ENCODE data around the gene PDPK1. TPM values are rescaled to one million over a fixed set of nuclear protein-coding genes. Genes with fewer than 3 reads are reported as not detected.

PDPK1 gene
- total and polyA plus RNA-seq, 2 of the 4 experiments (the other 2 are of a cell fraction) = 10.6 to 27.3 TPM

DNA sequence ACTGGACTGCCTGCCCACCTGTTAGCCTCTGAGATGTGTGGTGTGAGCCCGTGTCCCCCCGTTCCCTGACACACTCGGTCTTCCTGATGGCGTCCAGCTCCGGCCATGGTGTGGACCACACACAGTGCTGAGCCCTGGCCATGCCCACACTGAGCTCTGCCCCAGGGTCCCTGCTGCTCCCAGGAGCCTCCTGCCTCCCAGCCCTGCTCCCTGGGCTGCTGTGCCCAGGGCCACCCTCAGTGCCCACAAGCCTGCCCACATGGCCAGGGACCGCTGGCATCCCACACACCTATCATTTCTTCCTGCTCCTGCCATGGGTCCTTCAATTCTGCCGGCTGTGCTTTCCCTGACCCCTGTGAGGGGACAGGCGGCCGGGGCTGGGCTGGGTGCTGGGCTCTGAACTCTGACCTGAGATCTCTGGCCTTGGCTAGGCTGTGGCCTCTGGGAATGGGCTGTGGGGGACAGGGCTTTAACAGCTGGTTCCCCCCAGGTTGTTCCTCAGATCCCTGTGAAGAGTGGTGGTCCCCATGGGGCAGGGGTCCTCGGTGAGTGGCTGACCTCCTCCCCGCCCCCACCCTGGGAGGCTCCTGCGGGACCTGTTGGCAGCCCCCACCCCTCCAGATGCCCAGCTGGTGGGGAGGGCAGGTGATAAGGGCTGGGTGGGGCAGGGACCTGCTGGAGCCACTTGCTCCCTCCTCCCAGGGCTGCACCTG lies 10.6 kb upstream of the PDPK1 start:
- Histone ChIP-seq H3K79me1 (ENCODE audit: low read depth in 1 of 2, low read length in 2 of 2) (peaks cover 10 to 43% of the 10 kb centered on the region in 2 experiments), H3K9me3 (ENCODE audit: control insufficient read depth, insufficient read depth, low read length) (no peaks in the 10 kb centered on the region), H4K5ac (ENCODE audit: low read depth, low read length) (no peak overlapping the region), H3K27ac (ENCODE audit: insufficient read depth, low read length) (no peak overlapping the region), H3K4ac (ENCODE audit: low read depth, low read length) (no peak overlapping the region), H3K4me1 (ENCODE audit: control insufficient read depth, insufficient read depth, low read length) (peaks cover 5% of the 10 kb centered on the region; the same call in 1 of the 2 replicates), H3K56ac (ENCODE audit: extremely low read depth, insufficient read depth, low read length) (no peak overlapping the region), H4K91ac (ENCODE audit: insufficient read depth, low read depth, low read length) (no peak overlapping the region), H2BK5ac (ENCODE audit: low read depth, low read length, poor library complexity, severe bottlenecking) (no peak overlapping the region), H2AK5ac (ENCODE audit: low read depth, low read length) (no peak overlapping the region), H3K9me1 (ENCODE audit: insufficient read depth, low read length) (no peaks in the 10 kb centered on the region), H2BK15ac (ENCODE audit: low read depth, low read length) (no peak overlapping the region), H4K20me1 (ENCODE audit: insufficient read depth, low read length) (no peaks in the 10 kb centered on the region; the same call in none of the 2 replicates), H3K18ac (ENCODE audit: low read depth, low read length) (no peak overlapping the region), H2BK20ac (ENCODE audit: low read depth, low read length) (no peak overlapping the region), H2BK120ac (ENCODE audit: low read depth, low read length) (no peak overlapping the region), H3K14ac (replicated peaks; ENCODE audit: low read depth, low read length) (no peak overlapping the region), H4K8ac (ENCODE audit: low read depth in 2 of 2, low read length in 2 of 2) (no peak overlapping the region), H3K9ac (ENCODE audit: low read depth, low read length) (no peak overlapping the region), H3K4me3 (ENCODE audit: insufficient read depth, low read depth, low read length) (no peak overlapping the region), H3K4me2 (ENCODE audit: low read depth, low read length) (no peak overlapping the region), H2AFZ (replicated peaks; ENCODE audit: low read length, poor library complexity) (no peak overlapping the region), H3K27me3 (ENCODE audit: control insufficient read depth, insufficient read depth, low read length) (no peaks in the 10 kb centered on the region), H3K23ac (ENCODE audit: low read depth, low read length) (no peak overlapping the region), H3K36me3 (ENCODE audit: control insufficient read depth, insufficient read depth, low read length) (peaks cover 57% of the 10 kb centered on the region), H2AK9ac (replicated peaks; ENCODE audit: low read depth, low read length, poor library complexity) (no peak overlapping the region)
- ChIA-PET CTCF (no interaction called here), POLR2A (ENCODE audit: unreplicated experiment) (no interaction called here)
- in situ Hi-C loops (cut with MboI; ENCODE audit: low sequenced_read_pairs) = no loop called here
- DNase-seq = no peak
- intact Hi-C loops (cut with micrococcal nuclease) = no loop called here
- ATAC-seq (ENCODE audit: low read depth) = no peak
- no TSS peak for BruUV-seq (replicated peaks)
- TF ChIP-seq MAZ (IDR thresholded peaks at IDR 0.05; ENCODE audit: borderline replicate concordance, low read depth, low read length) = no peak
- TF ChIP-seq RAD21 (IDR thresholded peaks at IDR 0.05; ENCODE audit: low read length) = no peak
- TF ChIP-seq MAFK (IDR thresholded peaks at IDR 0.05; ENCODE audit: low read depth, low read length) = no peak
- TF ChIP-seq MXI1 (IDR thresholded peaks at IDR 0.05; ENCODE audit: borderline replicate concordance, low read depth, low read length) = no peak
- TF ChIP-seq, protein P1, sequence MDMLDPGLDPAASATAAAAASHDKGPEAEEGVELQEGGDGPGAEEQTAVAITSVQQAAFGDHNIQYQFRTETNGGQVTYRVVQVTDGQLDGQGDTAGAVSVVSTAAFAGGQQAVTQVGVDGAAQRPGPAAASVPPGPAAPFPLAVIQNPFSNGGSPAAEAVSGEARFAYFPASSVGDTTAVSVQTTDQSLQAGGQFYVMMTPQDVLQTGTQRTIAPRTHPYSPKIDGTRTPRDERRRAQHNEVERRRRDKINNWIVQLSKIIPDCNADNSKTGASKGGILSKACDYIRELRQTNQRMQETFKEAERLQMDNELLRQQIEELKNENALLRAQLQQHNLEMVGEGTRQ (IDR thresholded peaks at IDR 0.05; ENCODE audit: low read depth, low read length) = no peak
- TF ChIP-seq NFE2L2 (IDR thresholded peaks at IDR 0.05; ENCODE audit: low read depth, low read length) = no peak
- TF ChIP-seq RFX5 (IDR thresholded peaks at IDR 0.05; ENCODE audit: low read depth, low read length) = no peak
- TF ChIP-seq BHLHE40 (IDR thresholded peaks at IDR 0.05; ENCODE audit: low read depth, low read length) = no peak
- TF ChIP-seq CTCF (conservative IDR thresholded peaks at IDR 0.05; ENCODE audit: low read depth, low read length) = no peak
- no peak for TF ChIP-seq CHD1 (IDR thresholded peaks at IDR 0.05; ENCODE audit: low read depth, low read length)
- TF ChIP-seq RCOR1 (IDR thresholded peaks at IDR 0.05; ENCODE audit: insufficient replicate concordance, low read length) = no peak
- TF ChIP-seq POLR2A (IDR thresholded peaks at IDR 0.05; ENCODE audit: low read depth, low read length) = no peak
- TF ChIP-seq, protein P2, sequence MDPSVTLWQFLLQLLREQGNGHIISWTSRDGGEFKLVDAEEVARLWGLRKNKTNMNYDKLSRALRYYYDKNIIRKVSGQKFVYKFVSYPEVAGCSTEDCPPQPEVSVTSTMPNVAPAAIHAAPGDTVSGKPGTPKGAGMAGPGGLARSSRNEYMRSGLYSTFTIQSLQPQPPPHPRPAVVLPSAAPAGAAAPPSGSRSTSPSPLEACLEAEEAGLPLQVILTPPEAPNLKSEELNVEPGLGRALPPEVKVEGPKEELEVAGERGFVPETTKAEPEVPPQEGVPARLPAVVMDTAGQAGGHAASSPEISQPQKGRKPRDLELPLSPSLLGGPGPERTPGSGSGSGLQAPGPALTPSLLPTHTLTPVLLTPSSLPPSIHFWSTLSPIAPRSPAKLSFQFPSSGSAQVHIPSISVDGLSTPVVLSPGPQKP (IDR thresholded peaks at IDR 0.05; ENCODE audit: borderline replicate concordance, low read depth, low read length) = no peak
- no peak for TF ChIP-seq CEBPB (IDR thresholded peaks at IDR 0.05; ENCODE audit: low read depth, low read length)
- TF ChIP-seq SMC3 (IDR thresholded peaks at IDR 0.05; ENCODE audit: low read depth, low read length) = no peak
- TF ChIP-seq FOS (IDR thresholded peaks at IDR 0.05; ENCODE audit: low read depth, low read length) = no peak
- dilution Hi-C loops (cut with HindIII; ENCODE audit: low sequenced_read_pairs, unreplicated experiment) = no loop called here
- 97% methylated on average over 7 of the region's 12 CpGs; no CpG with 5 or more reads in 1 of the 2 experiments for WGBS, 2 experiments (ENCODE audit: extremely low coverage in 2 of 2, insufficient read length in 1 of 2)

All from IMR-90 (cell line).